RCC 7860 (cell line): ENCODE measurements around the gene PCGF6.
"Not testable (repeated sequence)": the region's sequence is repeated elsewhere in the genome, so short reads cannot be mapped to it uniquely, and the experiment has no call there.

ENCODE experiments used
- DNase-seq: peaks from one replicate; pipeline ENCODE4 v3.0.0-alpha.2; 2015; ENCODE audit warnings: low spot score
- FAIRE-seq: peaks from 2 replicates; lab custom pipeline; 2012; peaks lifted over from hg19 to GRCh38; lab: Jason Lieb, UNC

The PCGF6 gene

DNA sequence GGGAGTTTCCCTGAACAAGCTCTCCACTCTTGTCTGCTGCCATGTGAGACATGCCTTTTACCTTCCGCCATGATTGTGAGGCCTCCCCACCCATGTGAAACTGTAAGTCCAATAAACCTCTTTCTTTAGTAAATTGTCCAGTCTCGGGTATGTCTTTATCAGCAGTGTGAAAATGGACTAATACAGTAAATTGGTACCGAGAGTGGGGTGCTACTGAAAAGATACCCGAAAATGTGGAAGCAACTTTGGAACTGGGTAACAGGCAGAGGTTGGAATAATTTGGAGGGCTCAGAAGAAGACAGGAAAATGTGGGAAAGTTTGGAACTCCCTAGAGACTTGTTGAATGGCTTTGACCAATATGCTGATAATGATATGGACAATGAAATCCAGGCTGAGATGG, 92.0 kb downstream of the PCGF6 start:
- not testable (repeated sequence) for FAIRE-seq, DNase-seq

DNA sequence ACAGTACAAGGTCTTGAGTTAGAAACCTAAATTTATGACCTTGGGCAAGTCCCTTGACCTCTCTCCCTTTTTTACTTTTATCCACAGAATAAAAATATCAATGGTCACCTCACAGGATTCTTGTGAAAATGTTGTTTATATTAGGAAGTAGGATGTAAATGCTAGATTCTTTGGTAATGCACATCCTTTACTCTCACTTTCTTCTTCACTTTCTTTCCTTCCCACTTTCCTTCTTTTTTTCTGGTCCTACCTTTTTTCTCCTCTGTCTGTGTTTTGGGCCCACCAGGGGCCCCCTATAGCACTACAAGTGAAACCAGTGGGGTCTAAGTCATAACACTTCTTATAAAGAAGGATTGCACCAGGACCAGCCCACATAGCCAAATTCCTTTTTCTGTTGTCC, 93.1 kb downstream of the PCGF6 start:
- no peak for DNase-seq
- FAIRE-seq, result no peak

DNA sequence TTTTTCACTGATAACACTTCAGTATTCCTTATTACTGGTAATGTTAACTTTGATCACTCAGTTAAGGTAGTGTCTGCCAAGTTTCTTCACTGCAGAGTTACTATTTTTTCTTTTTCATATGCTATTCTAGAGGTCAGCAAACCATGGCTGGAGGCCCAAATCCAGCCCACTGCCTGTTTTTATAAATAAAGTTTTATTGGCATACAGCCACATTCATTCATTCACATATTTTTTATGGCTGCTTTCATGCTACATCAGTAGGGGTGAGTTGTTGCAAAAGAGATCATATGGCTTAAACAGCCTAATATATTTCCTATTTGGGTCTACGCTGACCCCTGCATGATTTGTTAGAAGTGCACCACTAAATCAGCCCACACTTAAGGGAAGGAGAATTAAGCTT, 94.3 kb downstream of the PCGF6 start:
- DNase-seq, result no peak
- FAIRE-seq, result no peak

DNA sequence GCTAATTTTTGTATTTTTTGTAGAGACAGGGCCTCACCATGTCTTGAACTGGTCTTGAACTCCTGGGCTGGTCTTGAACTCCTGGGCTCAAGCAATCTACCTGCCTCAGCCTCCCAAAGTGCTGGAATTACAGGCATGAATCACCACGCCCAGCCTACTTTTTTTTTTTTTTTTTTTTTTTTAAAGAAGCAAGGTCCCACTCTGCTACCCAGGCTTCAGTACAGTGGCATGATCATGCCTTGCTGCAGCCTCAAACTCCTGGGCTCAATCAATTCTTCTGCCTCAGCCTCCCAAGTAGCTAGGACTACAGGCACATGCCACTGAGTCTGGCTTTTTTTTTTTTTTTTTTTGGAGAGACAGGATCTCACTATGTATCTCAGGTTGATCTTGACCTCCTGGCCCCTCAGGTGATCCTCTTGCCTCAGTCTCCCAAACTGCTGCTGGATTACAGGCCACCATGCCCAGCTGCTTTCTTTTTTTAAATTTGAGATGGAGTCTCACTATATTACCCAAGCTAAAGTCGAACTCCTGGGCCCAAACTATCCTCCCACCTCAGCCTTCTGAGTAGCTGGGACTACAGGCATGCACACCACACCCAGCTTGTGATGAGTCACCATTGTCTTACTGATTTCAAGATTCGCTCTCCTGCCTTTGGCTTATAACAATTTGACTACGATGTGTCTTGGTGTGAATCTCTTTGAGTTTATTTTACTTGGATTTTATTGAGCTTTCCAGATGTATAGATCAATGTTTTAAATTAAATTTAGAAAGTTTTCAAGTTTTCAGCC, 96.2 kb downstream of the PCGF6 start:
- peak; percentile 29 for DNase-seq
- FAIRE-seq, result peak; percentile 64

DNA sequence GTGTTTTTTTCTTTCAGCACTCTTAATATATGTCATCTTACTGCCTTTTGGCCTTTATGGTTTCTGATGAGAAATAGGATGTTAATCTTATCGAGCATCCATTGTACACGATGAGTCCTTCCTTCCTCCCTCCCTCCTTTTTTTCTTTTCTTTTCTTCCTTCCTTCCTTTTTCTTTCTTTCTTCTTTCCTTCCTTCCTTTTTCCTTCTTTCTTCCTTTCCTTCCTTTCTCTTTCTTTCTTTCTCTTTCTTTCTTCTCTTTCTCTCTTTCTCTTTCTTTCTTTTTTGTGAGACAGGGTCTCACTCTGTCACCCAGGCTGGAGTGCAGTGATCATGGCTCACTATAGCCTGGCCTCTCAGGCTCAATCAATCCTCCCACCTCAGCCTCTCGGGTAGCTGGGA, 96.8 kb downstream of the PCGF6 start:
- DNase-seq, result no peak
- FAIRE-seq, result no peak
